ENCODE data around the gene C3orf52.

GRCh38 chr3:112130638-112130993 lies 44.4 kb downstream of the C3orf52 start:
- TF ChIP-seq CTCF (IDR thresholded peaks at IDR 0.05; ENCODE audit: borderline replicate concordance, extremely low read depth, low read length, poor library complexity, severe bottlenecking) = no peak
- TF ChIP-seq EZH2 (IDR thresholded peaks at IDR 0.05; ENCODE audit: borderline replicate concordance, low read depth, low read length, severe bottlenecking) = no peak
